K562 (cell line): ENCODE results near the gene DOK4. TPM values are rescaled to one million over a fixed set of nuclear protein-coding genes. Genes with fewer than 3 reads are reported as not detected.

Experiments used
- ATAC-seq: fragments of 200-7000 bp; cut with Tn5 transposase; 3 replicates; pipeline ENCODE4 v1.9.1; 2020; ENCODE audit warnings: moderate library complexity
- BruUV-seq: library from RNA; stranded (reverse); fragments of 400-500 nt; replicated peaks from 2 replicates; lab custom pipeline; 2021; lab: Mats Ljungman, UMichigan
- CTCF ChIA-PET: fragments of 300-600 bp; formaldehyde crosslinking; extraction: SDS; loops from one replicate; lab custom pipeline; 2021; ENCODE audit warnings: low intra/inter-chr PET ratio; lab: Yijun Ruan, JAX
- POLR2A ChIA-PET: fragments of 300-600, 350-650 bp; sonication (Branson Sonifier 250); formaldehyde crosslinking; extraction: SDS; loops from one replicate; lab custom pipeline; 2021; ENCODE audit warnings: antibody characterized with exemption, inconsistent platforms; lab: Yijun Ruan, JAX
- DNase-seq, 4 experiments: peaks; one replicate each; pipeline versions ENCODE4 v3.0.0 to v3.0.0-alpha.2; 2011 to 2018; ENCODE audit warnings: low spot score in 3 of 4, mixed read lengths in 3 of 4; ENCODE audit errors: extremely low read depth in 1 of 4
- FAIRE-seq: peaks from 2 replicates; lab custom pipeline; 2011; peaks lifted over from hg19 to GRCh38; lab: Jason Lieb, UNC
- H2AFZ ChIP-seq: 2 replicates; pipeline ENCODE4 v1.6.0; 2011; ENCODE audit warnings: low read depth, low read length, control low read depth, inconsistent platforms
- H3K27ac ChIP-seq: fragments of 200-600 bp; 3 replicates; pipeline ENCODE4 v1.8.0; 2011; ENCODE audit warnings: low read depth, mild to moderate bottlenecking, control low read depth, inconsistent platforms, low read length, moderate library complexity, mixed read lengths; ENCODE audit errors: extremely low read depth
- H3K27me3 ChIP-seq, 2 experiments: fragments of 300-600 bp in 1 of 2; 2 replicates in 1 of 2; 3 replicates in 1 of 2; pipeline versions ENCODE4 v1.6.0 to v1.8.0; 2011; ENCODE audit warnings: inconsistent platforms in 2 of 2, low read length in 2 of 2, mild to moderate bottlenecking in 1 of 2, mixed read lengths in 1 of 2, moderate library complexity in 1 of 2; ENCODE audit not compliant: control insufficient read depth in 2 of 2, insufficient read depth in 2 of 2
- H3K36me3 ChIP-seq: fragments of 300-600 bp; 3 replicates; pipeline ENCODE4 v1.8.0; 2011; ENCODE audit warnings: mild to moderate bottlenecking, low read length, inconsistent platforms; ENCODE audit not compliant: control insufficient read depth, insufficient read depth
- H3K4me1 ChIP-seq, 2 experiments: fragments of 200-600 bp in 1 of 2; replicated peaks in 1 of 2; 2 replicates in 1 of 2; 3 replicates in 1 of 2; pipeline versions ENCODE4 v1.5.1 to v1.8.0; 2011; ENCODE audit warnings: inconsistent platforms in 2 of 2, low read length in 2 of 2, mild to moderate bottlenecking in 1 of 2, mixed read lengths in 1 of 2, moderate library complexity in 1 of 2; ENCODE audit not compliant: control insufficient read depth in 2 of 2, insufficient read depth in 2 of 2
- H3K4me2 ChIP-seq: 2 replicates; pipeline ENCODE4 v1.6.1; 2011; ENCODE audit warnings: low read length, control low read depth, inconsistent platforms, mixed read lengths; ENCODE audit not compliant: insufficient read depth
- H3K4me3 ChIP-seq: fragments of 200-600 bp; sonication (generic), shearing (Covaris generic); 2 replicates; pipeline ENCODE4 v1.5.1; 2016; ENCODE audit warnings: control low read depth, inconsistent platforms
- H3K79me2 ChIP-seq: fragments of 200-600 bp; 3 replicates; pipeline ENCODE4 v1.8.0; 2011; ENCODE audit warnings: low read length, inconsistent platforms; ENCODE audit not compliant: control insufficient read depth, insufficient read depth
- H3K9ac ChIP-seq, 2 experiments: 2 replicates each; pipeline versions ENCODE4 v1.6.0 to v1.6.1; 2011; ENCODE audit warnings: low read depth in 2 of 2, low read length in 2 of 2, control low read depth in 1 of 2, inconsistent platforms in 1 of 2, mild to moderate bottlenecking in 1 of 2, mixed read lengths in 1 of 2; ENCODE audit not compliant: insufficient read depth in 1 of 2
- H3K9me1 ChIP-seq: one replicate; pipeline ENCODE4 v1.6.0; 2011; ENCODE audit warnings: inconsistent platforms, mild to moderate bottlenecking, low read length, moderate library complexity; ENCODE audit not compliant: control insufficient read depth, insufficient read depth
- H3K9me3 ChIP-seq: replicated peaks from 2 replicates; pipeline ENCODE4 v1.5.1; 2011; ENCODE audit warnings: low read depth, low read length, inconsistent platforms; ENCODE audit not compliant: control insufficient read depth, insufficient read depth
- H4K20me1 ChIP-seq: replicated peaks from 2 replicates; pipeline ENCODE4 v1.6.1; 2011; ENCODE audit warnings: low read length, inconsistent platforms, mixed read lengths; ENCODE audit not compliant: control insufficient read depth, insufficient read depth
- GABPA ChIP-seq: fragments of 200-800 bp; sonication (Bioruptor generic); conservative IDR thresholded peaks from 2 replicates; pipeline ENCODE4 v1.6.1; 2016; ENCODE audit warnings: low read depth, missing genetic modification characterization, missing compliant biosample characterization
- IRF2 ChIP-seq: sonication (generic); formaldehyde crosslinking; IDR thresholded peaks from 2 replicates; pipeline ENCODE4 v1.8.1; 2022; ENCODE audit warnings: mild to moderate bottlenecking, missing genetic modification reagents
- KAT2B ChIP-seq: IDR thresholded peaks from one replicate; pipeline ENCODE4 v1.6.1; 2012; ENCODE audit warnings: low read depth, mild to moderate bottlenecking, control low read depth, inconsistent platforms, low read length, moderate library complexity
- MEF2D ChIP-seq: conservative IDR thresholded peaks from 2 replicates; pipeline ENCODE4 v1.6.1; 2016; ENCODE audit warnings: low read depth, missing genetic modification characterization, missing compliant biosample characterization
- RBM14 ChIP-seq: fragments of 200-400 bp; formaldehyde crosslinking; IDR thresholded peaks from 2 replicates; pipeline ENCODE4 v1.6.1; 2018; ENCODE audit warnings: low read depth, mild to moderate bottlenecking, low read length, moderate library complexity, borderline replicate concordance; ENCODE audit not compliant: insufficient read depth
- SREBF1 ChIP-seq: fragments of 150-350 bp; IDR thresholded peaks from 2 replicates; pipeline ENCODE4 v1.6.1; 2014; ENCODE audit warnings: antibody characterized with exemption, low read depth, low read length, borderline replicate concordance
- TEAD2 ChIP-seq: fragments of 450-650 bp; IDR thresholded peaks from 2 replicates; pipeline ENCODE4 v1.6.1; 2016; ENCODE audit warnings: missing genetic modification characterization, control low read depth, missing compliant biosample characterization
- ZBTB43 ChIP-seq: sonication (generic); formaldehyde crosslinking; IDR thresholded peaks from 2 replicates; pipeline ENCODE4 v1.8.0; 2023; ENCODE audit warnings: mild to moderate bottlenecking, missing genetic modification reagents
- ZFP1 ChIP-seq: fragments of 450-650 bp; formaldehyde crosslinking; IDR thresholded peaks from 2 replicates; pipeline ENCODE4 v1.4.0; 2020; ENCODE audit warnings: mild to moderate bottlenecking, mixed read lengths
- ZFP36 ChIP-seq: fragments of 150-350 bp; IDR thresholded peaks from 2 replicates; pipeline ENCODE4 v1.6.1; 2018; ENCODE audit warnings: low read length, low read depth; ENCODE audit not compliant: partially characterized antibody
- ZNF184 ChIP-seq: sonication (generic); formaldehyde crosslinking; IDR thresholded peaks from 2 replicates; pipeline ENCODE4 v1.5.0; 2020; ENCODE audit warnings: missing genetic modification reagents
- ZNF274 ChIP-seq: IDR thresholded peaks from 2 replicates; pipeline ENCODE4 v1.6.1; 2011; ENCODE audit warnings: low read depth, mild to moderate bottlenecking, low read length, moderate library complexity, borderline replicate concordance
- WGBS: fragments of 100-300 bp; shearing (Covaris generic); methylation state at CpG from one replicate; pipeline ENCODE4 v1.1.6; 2016; ENCODE audit warnings: low coverage, mixed read lengths; ENCODE audit not compliant: insufficient coverage; ENCODE audit errors: missing lambda C conversion rate; 5-methylcytosine and 5-hydroxymethylcytosine counted together
- in situ Hi-C: fragments of 300-500 bp; cut with MboI; formaldehyde crosslinking; loops from 4 replicates; pipeline ENCODE4 v1.15.0; 2018; ENCODE audit warnings: inconsistent platforms, mixed read lengths
- intact Hi-C: fragments of 100-400 bp; cut with micrococcal nuclease; formaldehyde crosslinking; loops from 2 replicates; pipeline ENCODE4 v1.14.2; 2022
- polyA plus RNA-seq, 8 experiments: library from polyadenylated mRNA; depleted of rRNA in 4 of 8; stranded (reverse) in 5 of 8; unstranded in 3 of 8; fragments of >200 nt; fragmentation: Nextera tagmentation in 2 of 8; fragmentation: Illumina TruSeq in 1 of 8; extraction: Ambion mirVana in 2 of 8; extraction: Trizol in 1 of 8; gene quantifications; 2 replicates each; pipeline versions ENCODE4 v1.2.1 to v1.2.3, GENCODE V29; 2011 to 2014; ENCODE audit warnings: inconsistent platforms in 1 of 8, missing spikeins in 1 of 8
- total RNA-seq, 7 experiments: library from RNA; depleted of rRNA in 6 of 7; stranded (reverse); fragments of >200 nt in 6 of 7; fragmentation: Illumina TruSeq in 2 of 7; extraction: Trizol in 2 of 7; gene quantifications; 2 replicates each; pipeline versions ENCODE4 v1.2.1 to v1.2.3, GENCODE V29; 2011 to 2021; ENCODE audit warnings: low replicate concordance in 1 of 7

The DOK4 gene
- total and polyA plus RNA-seq, 9 of the 15 experiments (the other 6 are each of a cell fraction or from before 2014, with no cell fraction given): 0.10 to 14.4 (median 8.3) TPM

GRCh38 chr16:57507136-57508034 lies 21.1 kb upstream of the DOK4 start:
- intact Hi-C loops: no loop called here
- H3K4me3 ChIP-seq: no peak overlapping the region
- H3K9me3 ChIP-seq: no peaks in the 10 kb centered on the region
- FAIRE-seq (no peak), DNase-seq (no peak), ATAC-seq (no peak)
- H3K36me3 ChIP-seq: no peaks in the 10 kb centered on the region
- 0 out of 2 replicates have a peak, but pooled peaks cover 3% of the 10 kb centered on the region for H4K20me1 ChIP-seq
- in situ Hi-C loops: no loop called here
- no peak overlapping the region for H3K27ac ChIP-seq
- no peaks in the 10 kb centered on the region for H3K9me1 ChIP-seq
- H3K27me3 ChIP-seq: peaks cover 0 to 31% of the 10 kb centered on the region in 2 experiments; a peak in 3 of 5 replicates
- peak overlapping the region in 1 of 2 experiments; percentile 69; a peak in 1 of 4 replicates for H3K9ac ChIP-seq
- no peaks in the 10 kb centered on the region for H3K79me2 ChIP-seq
- 6% methylated on average over 9 of the region's 13 CpGs for WGBS
- TF ChIP-seq KAT2B (no peak), ZBTB43 (CRISPR knock-in tag) (no peak), GABPA (tag) (no peak), TEAD2 (tag) (no peak), ZFP36 (no peak), ZFP1 (CRISPR knock-in tag) (no peak), RBM14 (no peak), IRF2 (no peak), SREBF1 (no peak), ZNF274 (no peak), MEF2D (tag) (no peak), ZNF184 (no peak)
- H2AFZ ChIP-seq: no peak overlapping the region
- peaks cover 0 to 5% of the 10 kb centered on the region in 2 experiments; a peak in 2 of 5 replicates for H3K4me1 ChIP-seq
- H3K4me2 ChIP-seq: no peak overlapping the region
- CTCF ChIA-PET: no interaction called here
- BruUV-seq: no TSS peak
- POLR2A ChIA-PET: interaction anchor here (0.6 to 0.9 kb wide), 4 partner anchors 9 to 23 kb away, joined by 3 to 4 read pairs (median 4); no protein-coding TSS in a partner anchor
